Activated CD8-positive, alpha-beta T cell treated with anti-CD3 and anti-CD28 coated beads, Interleukin-2, amount 10 ng/mL, durations not matched to agents 7 days and 5 days (primary cell): ENCODE measurements around the gene ELK4. TPM values are rescaled to one million over a fixed set of nuclear protein-coding genes. Genes with fewer than 3 reads are reported as not detected.

Experiments used
- ATAC-seq: fragments of 150-1000 bp; cut with Tn5 transposase; one replicate; pipeline ENCODE4 v1.10.0; 2021; ENCODE audit warnings: moderate library complexity
- CTCF ChIA-PET: fragments of 350-600 bp; sonication (Branson Sonifier 250); formaldehyde crosslinking; loops from one replicate; lab custom pipeline; 2021; ENCODE audit warnings: antibody characterized with exemption; lab: Charles Lee
- POLR2A ChIA-PET: fragments of 350-600 bp; sonication (Branson Sonifier 250); formaldehyde crosslinking; loops from one replicate; lab custom pipeline; 2021; ENCODE audit warnings: antibody characterized with exemption; lab: Charles Lee
- DNase-seq: peaks from one replicate; pipeline ENCODE4 v3.0.0-alpha.2; 2020
- H3K27ac Mint-ChIP-seq: one replicate; pipeline ENCODE4 v1.8.0; 2021; ENCODE audit warnings: mild to moderate bottlenecking, mixed read lengths
- H3K27me3 Mint-ChIP-seq: one replicate; pipeline ENCODE4 v1.8.0; 2021; ENCODE audit warnings: low read depth, mixed read lengths
- H3K36me3 Mint-ChIP-seq: one replicate; pipeline ENCODE4 v1.8.0; 2021; ENCODE audit warnings: low read depth, mixed read lengths
- H3K4me1 Mint-ChIP-seq: one replicate; pipeline ENCODE4 v1.8.0; 2021; ENCODE audit warnings: low read depth, mixed read lengths
- H3K4me3 Mint-ChIP-seq: one replicate; pipeline ENCODE4 v1.8.0; 2021; ENCODE audit warnings: mild to moderate bottlenecking, mixed read lengths
- H3K9me3 Mint-ChIP-seq: one replicate; pipeline ENCODE4 v1.8.0; 2022; ENCODE audit warnings: mixed read lengths; ENCODE audit not compliant: insufficient read depth
- total RNA-seq, 2 experiments: library from RNA; stranded (reverse); gene quantifications; one replicate each; pipeline ENCODE4 v1.2.3, GENCODE V29; 2021

Gene ELK4
- total RNA-seq = 10 to 100 TPM; 95.2 to 97.5 TPM

- CTCF ChIA-PET = interaction anchor here (0.7 to 9.9 kb wide), 38 partner anchors 8 to 512 kb away, joined by 3 to 364 read pairs (median 4); partner anchors contain the start of gene CDK18
- H3K4me3 Mint-ChIP-seq = peak within 1 kb of the TSS; percentile 90
- H3K36me3 Mint-ChIP-seq = peaks cover 23% of the 10 kb centered on the region
Observed at GRCh38 chr1:205631768-205632668, at the start of gene ELK4. Gene ELK4, minus strand, starts transcription at chr1:205632011. Its CDS starts 8,129 bp downstream, at chr1:205623882.

GRCh38 chr1:205681364-205681763 lies 49.6 kb upstream of the ELK4 start:
- no peak overlapping the region for H3K4me3 Mint-ChIP-seq
- POLR2A ChIA-PET = no interaction called here
- H3K27ac Mint-ChIP-seq = no peak overlapping the region
- CTCF ChIA-PET = interaction anchor here (0.5 to 7.3 kb wide), 2 partner anchors 23 to 91 kb away, joined by 3 to 52 read pairs; no protein-coding TSS in a partner anchor
- DNase-seq = no peak
- no peaks in the 10 kb centered on the region for H3K36me3 Mint-ChIP-seq
- no peak for ATAC-seq
- peaks cover 21% of the 10 kb centered on the region for H3K27me3 Mint-ChIP-seq
- H3K9me3 Mint-ChIP-seq = no peaks in the 10 kb centered on the region
- H3K4me1 Mint-ChIP-seq = peaks cover 9% of the 10 kb centered on the region

More at GRCh38 chr1:205631768-205632668, at the start of gene ELK4:
- Mint-ChIP-seq H3K4me1 (peaks cover 41% of the 10 kb centered on the region), H3K27me3 (peaks cover 4% of the 10 kb centered on the region), H3K27ac (peak within 1 kb of the TSS; percentile 98), H3K9me3 (no peaks in the 10 kb centered on the region)
- POLR2A ChIA-PET = interaction anchor here (0.6 to 5.2 kb wide), 27 partner anchors 8 to 1695 kb away, joined by 3 to 198 read pairs (median 4); partner anchors contain the start of gene NUCKS1
- peak; percentile 83 for ATAC-seq
- peak; percentile 99 for DNase-seq

GRCh38 chr1:205680073-205680851 lies 48.5 kb upstream of the ELK4 start, which contains the start of gene SLC45A3:
Gene SLC45A3, minus strand, starts transcription at chr1:205680509. Its CDS starts 15,853 bp downstream, at chr1:205664656.
- no peaks in the 10 kb centered on the region for H3K36me3 Mint-ChIP-seq
- H3K9me3 Mint-ChIP-seq = no peaks in the 10 kb centered on the region
- H3K27ac Mint-ChIP-seq = no peak within 1 kb of the TSS
- H3K4me3 Mint-ChIP-seq = peak within 1 kb of the TSS; percentile 75
- peaks cover 23% of the 10 kb centered on the region for H3K27me3 Mint-ChIP-seq
- ChIA-PET CTCF (interaction anchor here (1.0 to 7.3 kb wide), 6 partner anchors 8 to 239 kb away, joined by 3 to 52 read pairs (median 3); no protein-coding TSS in a partner anchor), POLR2A (interaction anchor here (0.6 kb wide), 1 partner anchor 23 kb away, joined by 4 read pairs; no protein-coding TSS in a partner anchor)
- peak; percentile 87 for ATAC-seq
- DNase-seq = peak; percentile 29
- peaks cover 9% of the 10 kb centered on the region for H3K4me1 Mint-ChIP-seq

- POLR2A ChIA-PET = no interaction called here
- DNase-seq (no peak), ATAC-seq (no peak)
- Mint-ChIP-seq H3K4me3 (no peak overlapping the region), H3K27me3 (peaks cover 24% of the 10 kb centered on the region), H3K36me3 (no peaks in the 10 kb centered on the region), H3K4me1 (peaks cover 9% of the 10 kb centered on the region), H3K27ac (no peak overlapping the region), H3K9me3 (no peaks in the 10 kb centered on the region)
- CTCF ChIA-PET = interaction anchor here (0.7 to 7.3 kb wide), 4 partner anchors 20 to 113 kb away, joined by 3 to 52 read pairs (median 6); no protein-coding TSS in a partner anchor
Observed at GRCh38 chr1:205678286-205679111, 46.7 kb upstream of the ELK4 start.

GRCh38 chr1:205677167-205677566 lies 45.4 kb upstream of the ELK4 start:
- ATAC-seq = no peak
- Mint-ChIP-seq H3K36me3 (no peaks in the 10 kb centered on the region), H3K9me3 (no peaks in the 10 kb centered on the region), H3K27ac (no peak overlapping the region), H3K27me3 (peaks cover 28% of the 10 kb centered on the region), H3K4me3 (no peak overlapping the region), H3K4me1 (peaks cover 12% of the 10 kb centered on the region)
- ChIA-PET CTCF (interaction anchor here (0.7 to 7.3 kb wide), 6 partner anchors 9 to 115 kb away, joined by 3 to 52 read pairs (median 4); no protein-coding TSS in a partner anchor), POLR2A (no interaction called here)
- no peak for DNase-seq

- no peaks in the 10 kb centered on the region for H3K9me3 Mint-ChIP-seq
- ATAC-seq (no peak), DNase-seq (no peak)
- H3K36me3 Mint-ChIP-seq = no peaks in the 10 kb centered on the region
- H3K4me3 Mint-ChIP-seq = no peak overlapping the region
- no peak overlapping the region for H3K27ac Mint-ChIP-seq
- peaks cover 16% of the 10 kb centered on the region for H3K4me1 Mint-ChIP-seq
- H3K27me3 Mint-ChIP-seq = peaks cover 27% of the 10 kb centered on the region
- CTCF ChIA-PET = interaction anchor here (0.7 to 7.3 kb wide), 5 partner anchors 9 to 85 kb away, joined by 3 to 52 read pairs (median 5); no protein-coding TSS in a partner anchor
- POLR2A ChIA-PET = no interaction called here
Observed at GRCh38 chr1:205676597-205676996, 44.8 kb upstream of the ELK4 start.

- POLR2A ChIA-PET = no interaction called here
- H3K4me3 Mint-ChIP-seq = no peak overlapping the region
- peaks cover 21% of the 10 kb centered on the region for H3K27me3 Mint-ChIP-seq
- ATAC-seq (no peak), DNase-seq (no peak)
- peaks cover 15% of the 10 kb centered on the region for H3K4me1 Mint-ChIP-seq
- H3K36me3 Mint-ChIP-seq = no peaks in the 10 kb centered on the region
- CTCF ChIA-PET = interaction anchor here (7.3 kb wide), 1 partner anchor 18 kb away, joined by 52 read pairs; no protein-coding TSS in a partner anchor
- H3K27ac Mint-ChIP-seq = no peak overlapping the region
- H3K9me3 Mint-ChIP-seq = no peaks in the 10 kb centered on the region
Observed at GRCh38 chr1:205676002-205676401, 44.2 kb upstream of the ELK4 start.

- ChIA-PET POLR2A (no interaction called here), CTCF (interaction anchor here (1.4 kb wide), 1 partner anchor 302 kb away, joined by 4 read pairs; no protein-coding TSS in a partner anchor)
- Mint-ChIP-seq H3K4me1 (peaks cover 11% of the 10 kb centered on the region), H3K36me3 (no peaks in the 10 kb centered on the region), H3K27ac (no peak overlapping the region), H3K9me3 (no peaks in the 10 kb centered on the region), H3K4me3 (no peak overlapping the region), H3K27me3 (peaks cover 16% of the 10 kb centered on the region)
- ATAC-seq = no peak
- DNase-seq = no peak
Observed at GRCh38 chr1:205675247-205675646, 43.4 kb upstream of the ELK4 start.

- DNase-seq = no peak
- Mint-ChIP-seq H3K4me3 (no peak overlapping the region), H3K27me3 (peaks cover 19% of the 10 kb centered on the region), H3K27ac (no peak overlapping the region), H3K9me3 (no peaks in the 10 kb centered on the region), H3K36me3 (no peaks in the 10 kb centered on the region), H3K4me1 (peaks cover 17% of the 10 kb centered on the region)
- ATAC-seq = no peak
- CTCF ChIA-PET = interaction anchor here (0.7 to 7.7 kb wide), 3 partner anchors 8 to 110 kb away, joined by 3 to 60 read pairs (median 4); partner anchors contain the start of gene SLC45A3
- POLR2A ChIA-PET = interaction anchor here (1.1 kb wide), 1 partner anchor 14 kb away, joined by 3 read pairs; no protein-coding TSS in a partner anchor
Observed at GRCh38 chr1:205672970-205673369, 41.2 kb upstream of the ELK4 start.

- no peak overlapping the region for H3K4me3 Mint-ChIP-seq
- no peaks in the 10 kb centered on the region for H3K36me3 Mint-ChIP-seq
- H3K4me1 Mint-ChIP-seq = peaks cover 17% of the 10 kb centered on the region
- peaks cover 20% of the 10 kb centered on the region for H3K27me3 Mint-ChIP-seq
- no peaks in the 10 kb centered on the region for H3K9me3 Mint-ChIP-seq
- POLR2A ChIA-PET = interaction anchor here (1.1 kb wide), 1 partner anchor 13 kb away, joined by 3 read pairs; no protein-coding TSS in a partner anchor
- DNase-seq (no peak), ATAC-seq (no peak)
- CTCF ChIA-PET = interaction anchor here (0.7 to 7.7 kb wide), 3 partner anchors 8 to 110 kb away, joined by 3 to 60 read pairs (median 4); partner anchors contain the start of gene SLC45A3
- H3K27ac Mint-ChIP-seq = no peak overlapping the region
Observed at GRCh38 chr1:205672395-205672889, 40.6 kb upstream of the ELK4 start.
